SJCRH30 (cell line): ENCODE data around the gene GNLY. TPM values are rescaled to one million over a fixed set of nuclear protein-coding genes. Genes with fewer than 3 reads are reported as not detected.

ENCODE experiments used
- DNase-seq, 2 experiments: peaks; one replicate each; pipeline ENCODE4 v3.0.0-alpha.2; 2015 to 2020
- H3K27ac ChIP-seq: fragments of 250-450 bp; sonication (Bioruptor Pico); 2 replicates; pipeline ENCODE4 v1.5.1; 2020; ENCODE audit warnings: mild to moderate bottlenecking, moderate library complexity
- H3K27me3 ChIP-seq: fragments of 250-450 bp; sonication (Bioruptor Pico); 2 replicates; pipeline ENCODE4 v1.5.1; 2020; ENCODE audit warnings: mild to moderate bottlenecking, moderate library complexity
- H3K36me3 ChIP-seq: fragments of 250-450 bp; sonication (Bioruptor Pico); 2 replicates; pipeline ENCODE4 v1.5.1; 2020; ENCODE audit warnings: mild to moderate bottlenecking, moderate library complexity
- H3K4me1 ChIP-seq: fragments of 250-450 bp; sonication (Bioruptor Pico); 2 replicates; pipeline ENCODE4 v1.5.1; 2020; ENCODE audit warnings: mild to moderate bottlenecking, moderate library complexity
- H3K4me3 ChIP-seq: fragments of 250-450 bp; sonication (Bioruptor Pico); 2 replicates; pipeline ENCODE4 v1.5.1; 2020; ENCODE audit warnings: mild to moderate bottlenecking, moderate library complexity
- H3K9me3 ChIP-seq: fragments of 250-450 bp; sonication (Bioruptor Pico); replicated peaks from 2 replicates; pipeline ENCODE4 v1.5.1; 2020; ENCODE audit warnings: mild to moderate bottlenecking, moderate library complexity
- total RNA-seq: library from RNA; depleted of rRNA; stranded (reverse); fragments of >200 nt; shearing (Covaris generic); gene quantifications from 2 replicates; pipeline ENCODE4 v1.2.3, GENCODE V29; 2014; rRNA removed

The GNLY gene
- total RNA-seq, 1 experiment from 2014 or later, result not detected

DNA sequence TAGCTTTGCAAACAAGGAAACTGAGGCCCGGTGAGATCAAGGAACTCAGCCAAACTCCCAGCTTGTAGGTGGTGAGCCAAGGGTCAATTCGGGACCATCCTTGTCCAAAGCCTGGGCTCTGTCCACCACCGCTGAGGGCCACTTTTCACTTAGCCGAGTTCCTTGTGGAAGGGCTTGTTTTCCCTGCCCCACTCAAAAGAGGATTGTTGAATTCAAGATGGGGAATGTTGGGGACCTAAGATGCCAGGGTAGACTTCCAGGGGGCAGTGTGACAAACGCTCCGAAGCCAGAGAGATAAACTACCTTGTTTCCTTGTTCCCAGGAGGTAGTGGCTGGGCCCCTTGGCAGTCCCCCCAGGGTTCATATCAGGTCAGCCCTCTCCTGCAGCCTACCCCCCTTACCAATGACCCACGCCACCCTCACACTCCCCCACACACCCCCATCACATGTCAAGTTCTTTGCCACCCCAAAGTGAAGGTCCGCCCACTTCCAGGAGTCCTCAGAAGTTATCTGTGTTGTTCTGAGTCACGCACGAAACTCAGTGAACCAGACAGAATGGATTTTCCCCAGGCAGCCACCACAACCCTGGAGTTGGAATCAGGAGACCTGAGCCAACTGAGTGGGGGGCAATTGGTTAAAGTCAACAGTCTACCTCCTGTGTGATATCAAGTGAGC lies 49.3 kb downstream of the GNLY start:
- Histone ChIP-seq H3K36me3 (no peaks in the 10 kb centered on the region), H3K4me1 (peaks cover 51% of the 10 kb centered on the region), H3K27me3 (no peaks in the 10 kb centered on the region), H3K4me3 (no peak overlapping the region), H3K9me3 (no peaks in the 10 kb centered on the region), H3K27ac (peak overlapping the region; percentile 95)
- peak; percentile 81 for DNase-seq

- Histone ChIP-seq H3K36me3 (no peaks in the 10 kb centered on the region), H3K9me3 (no peaks in the 10 kb centered on the region), H3K4me1 (peaks cover 51% of the 10 kb centered on the region), H3K27me3 (no peaks in the 10 kb centered on the region), H3K4me3 (no peak overlapping the region), H3K27ac (peak overlapping the region; percentile 95)
- no peak for DNase-seq
These were observed 49.9 kb downstream of the GNLY start for GRCh38 chr2:85744055-85744454.

GRCh38 chr2:85744741-85745601 lies 50.8 kb downstream of the GNLY start:
- Histone ChIP-seq H3K27ac (peak overlapping the region; percentile 95), H3K9me3 (no peaks in the 10 kb centered on the region), H3K4me3 (peak overlapping the region; percentile 32), H3K36me3 (no peaks in the 10 kb centered on the region), H3K27me3 (no peaks in the 10 kb centered on the region), H3K4me1 (peaks cover 51% of the 10 kb centered on the region)
- peak; percentile 96 to 98 for DNase-seq

GRCh38 chr2:85745619-85746018 lies 51.5 kb downstream of the GNLY start:
- DNase-seq, result no peak
- peak overlapping the region; percentile 32 for H3K4me3 ChIP-seq

GRCh38 chr2:85746321-85747004 lies 52.3 kb downstream of the GNLY start:
- H3K27me3 ChIP-seq, result no peaks in the 10 kb centered on the region
- H3K4me3 ChIP-seq, result no peak overlapping the region
- no peaks in the 10 kb centered on the region for H3K36me3 ChIP-seq
- no peaks in the 10 kb centered on the region for H3K9me3 ChIP-seq
- H3K27ac ChIP-seq, result peak overlapping the region; percentile 95
- peaks cover 51% of the 10 kb centered on the region for H3K4me1 ChIP-seq
- no peak for DNase-seq

More at GRCh38 chr2:85745619-85746018, 51.5 kb downstream of the GNLY start:
- H3K9me3 ChIP-seq, result no peaks in the 10 kb centered on the region
- no peaks in the 10 kb centered on the region for H3K36me3 ChIP-seq
- no peaks in the 10 kb centered on the region for H3K27me3 ChIP-seq
- peak overlapping the region; percentile 95 for H3K27ac ChIP-seq
- H3K4me1 ChIP-seq, result peaks cover 51% of the 10 kb centered on the region

DNA sequence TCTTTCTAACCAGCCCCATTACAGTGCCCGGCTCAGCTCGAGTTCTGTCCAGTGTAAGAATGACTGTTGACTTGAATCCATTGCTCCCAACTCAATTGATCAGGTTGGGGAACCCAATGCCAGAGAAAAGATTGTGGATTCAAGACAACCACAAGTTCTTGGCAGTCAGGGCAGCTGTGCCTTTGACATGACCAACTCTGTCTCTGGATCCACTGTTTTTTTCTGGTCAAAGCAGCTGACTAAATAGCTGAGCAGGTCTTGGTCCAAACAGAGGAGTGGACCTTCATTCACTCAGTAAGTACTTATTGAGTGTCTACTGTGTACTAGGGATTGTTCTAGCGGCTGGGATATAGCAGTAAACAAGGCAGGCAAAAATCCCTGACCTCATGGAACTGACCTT lies 53.3 kb downstream of the GNLY start:
- Histone ChIP-seq H3K36me3 (no peaks in the 10 kb centered on the region), H3K4me1 (peaks cover 52% of the 10 kb centered on the region), H3K9me3 (no peaks in the 10 kb centered on the region), H3K4me3 (no peak overlapping the region), H3K27me3 (no peaks in the 10 kb centered on the region), H3K27ac (no peak overlapping the region)
- no peak for DNase-seq

- no peak for DNase-seq
- Histone ChIP-seq H3K27ac (no peak overlapping the region), H3K36me3 (no peaks in the 10 kb centered on the region), H3K4me1 (peaks cover 50% of the 10 kb centered on the region), H3K9me3 (no peaks in the 10 kb centered on the region), H3K4me3 (no peak overlapping the region), H3K27me3 (no peaks in the 10 kb centered on the region)
These were observed 54.0 kb downstream of the GNLY start for GRCh38 chr2:85748039-85748734.

Other genes starting within 250 kb of the GNLY start
- 218 and 291 TPM in 2 replicates for gene MAT2A, start 155.2 kb upstream of the GNLY start, total RNA-seq
- gene GGCX, start 132.9 kb upstream of the GNLY start, total RNA-seq, result 37.0 and 38.9 TPM in 2 replicates
- 51.3 and 54.7 TPM in 2 replicates for gene VAMP8, start 116.8 kb upstream of the GNLY start, total RNA-seq
- not detected in 2 replicates for gene VAMP5, start 109.9 kb upstream of the GNLY start, total RNA-seq
- 91.1 and 111 TPM in 2 replicates for gene RNF181, start 98.6 kb upstream of the GNLY start, total RNA-seq
- 5.4 and 5.6 TPM in 2 replicates for gene TMEM150A, start 91.7 kb upstream of the GNLY start, total RNA-seq
- 53.6 and 57.9 TPM in 2 replicates for gene C2orf68, start 82.3 kb upstream of the GNLY start, total RNA-seq
- 120 and 126 TPM in 2 replicates for gene USP39, start 78.2 kb upstream of the GNLY start, total RNA-seq
- not detected in 2 replicates for gene SFTPB, start 26.2 kb upstream of the GNLY start, total RNA-seq
- gene ATOH8, start 59.6 kb downstream of the GNLY start, total RNA-seq, result 98.9 and 107 TPM in 2 replicates
- gene ST3GAL5, start 194.6 kb downstream of the GNLY start, total RNA-seq, result 94.5 and 110 TPM in 2 replicates